ENCODE results near the gene C1QTNF5.

Gene C1QTNF5

DNA sequence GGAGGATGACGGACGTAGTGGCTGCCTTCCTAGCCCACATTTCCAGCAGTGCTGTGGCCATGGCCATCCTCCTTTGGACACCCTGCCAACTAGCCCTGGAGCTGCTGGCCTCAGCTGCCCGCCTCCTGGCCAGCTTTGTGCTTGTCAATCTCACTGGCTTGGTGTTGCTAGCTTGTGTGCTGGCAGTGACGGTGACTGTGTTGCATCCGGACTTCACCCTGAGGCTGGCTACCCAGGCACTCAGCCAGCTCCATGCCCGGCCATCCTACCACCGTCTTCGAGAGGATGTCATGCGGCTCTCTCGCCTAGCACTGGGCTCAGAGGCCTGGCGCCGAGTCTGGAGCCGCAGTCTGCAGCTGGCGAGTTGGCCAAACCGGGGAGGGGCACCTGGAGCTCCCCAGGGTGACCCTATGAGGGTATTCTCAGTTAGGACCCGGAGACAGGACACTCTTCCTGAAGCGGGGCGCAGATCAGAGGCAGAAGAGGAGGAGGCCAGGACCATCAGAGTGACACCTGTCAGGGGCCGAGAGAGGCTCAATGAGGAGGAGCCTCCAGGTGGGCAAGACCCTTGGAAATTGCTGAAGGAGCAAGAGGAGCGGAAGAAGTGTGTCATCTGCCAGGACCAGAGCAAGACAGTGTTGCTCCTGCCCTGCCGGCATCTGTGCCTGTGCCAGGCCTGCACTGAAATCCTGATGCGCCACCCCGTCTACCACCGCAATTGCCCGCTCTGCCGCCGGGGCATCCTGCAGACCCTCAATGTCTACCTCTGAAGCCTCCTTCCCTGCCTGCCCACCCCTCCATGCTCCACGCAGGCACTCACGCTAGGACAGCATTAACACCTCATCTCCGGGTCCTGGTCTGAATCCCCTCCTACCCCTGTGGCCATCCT lies 4.8 kb downstream of the C1QTNF5 start:
- no peak for DNase-seq

DNA sequence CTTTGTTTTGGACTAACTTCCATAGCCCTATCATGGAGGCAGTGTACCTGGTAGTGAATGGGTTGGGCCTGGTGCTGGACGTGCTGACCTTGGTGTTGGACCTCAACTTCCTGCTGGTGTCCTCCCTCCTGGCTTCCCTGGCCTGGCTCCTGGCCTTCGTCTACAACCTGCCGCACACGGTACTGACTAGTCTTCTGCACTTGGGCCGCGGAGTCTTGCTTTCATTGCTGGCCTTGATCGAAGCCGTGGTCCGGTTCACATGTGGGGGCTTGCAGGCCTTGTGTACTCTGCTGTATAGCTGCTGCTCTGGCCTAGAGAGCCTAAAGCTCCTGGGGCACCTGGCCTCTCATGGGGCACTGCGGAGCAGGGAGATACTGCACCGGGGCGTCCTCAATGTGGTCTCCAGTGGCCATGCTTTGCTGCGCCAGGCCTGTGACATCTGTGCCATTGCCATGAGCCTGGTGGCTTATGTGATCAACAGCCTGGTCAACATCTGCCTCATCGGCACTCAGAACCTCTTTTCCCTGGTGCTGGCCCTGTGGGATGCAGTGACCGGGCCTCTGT lies 5.5 kb downstream of the C1QTNF5 start:
- no peak for DNase-seq

DNA sequence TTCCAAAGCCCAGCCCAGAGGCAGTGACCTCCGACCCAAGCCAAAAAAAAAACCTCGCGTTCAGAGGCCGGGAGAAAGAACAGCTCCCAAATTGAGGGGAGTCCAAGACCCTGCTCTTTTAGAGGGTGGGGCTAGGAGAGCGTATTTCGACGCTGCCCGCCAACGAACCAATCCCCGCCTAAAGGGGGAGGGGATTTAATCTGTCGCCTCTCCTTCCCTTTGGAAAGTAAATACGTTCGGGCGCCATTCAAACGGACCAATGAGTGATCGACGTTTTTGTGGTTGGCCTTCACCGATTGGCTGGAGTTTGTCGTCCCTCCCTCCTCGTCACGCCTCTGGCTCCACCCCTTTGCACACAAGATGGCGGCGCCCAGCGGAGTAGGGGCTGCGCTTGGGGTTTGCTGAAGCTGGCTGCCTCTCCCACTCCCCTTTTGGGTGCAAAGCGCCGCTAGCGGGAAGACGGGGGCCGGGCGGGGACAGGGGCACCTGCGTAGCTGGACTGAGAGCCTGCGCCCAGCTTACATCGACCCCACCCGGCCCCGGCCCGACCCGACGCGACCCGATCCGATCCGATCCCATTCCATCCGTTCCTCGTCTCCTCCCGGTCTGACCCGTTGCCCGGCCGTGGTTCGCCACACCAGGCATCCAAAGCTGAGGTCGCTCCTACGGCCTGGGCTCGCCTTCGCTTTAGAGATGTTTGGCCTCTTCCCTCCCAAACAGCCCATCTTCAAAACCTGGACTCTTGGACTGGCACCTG lies 6.3 kb downstream of the C1QTNF5 start, which contains the start of gene RNF26:
Gene RNF26, plus strand, starts transcription at position 354 of the 757 bp plus-strand sequence. CDS start 596 bp downstream, outside the sequence.
- DNase-seq, result peak; percentile 96 to 97

GRCh38 chr11:119332111-119332765 lies 8.4 kb downstream of the C1QTNF5 start:
- DNase-seq, result no peak

- DNase-seq, result no peak
Observed at GRCh38 chr11:119330237-119330636, 10.4 kb downstream of the C1QTNF5 start.

- no peak for DNase-seq
Observed at GRCh38 chr11:119329320-119329719, 11.4 kb downstream of the C1QTNF5 start.

GRCh38 chr11:119324189-119324588 lies 16.5 kb downstream of the C1QTNF5 start:
- DNase-seq, result no peak

DNA sequence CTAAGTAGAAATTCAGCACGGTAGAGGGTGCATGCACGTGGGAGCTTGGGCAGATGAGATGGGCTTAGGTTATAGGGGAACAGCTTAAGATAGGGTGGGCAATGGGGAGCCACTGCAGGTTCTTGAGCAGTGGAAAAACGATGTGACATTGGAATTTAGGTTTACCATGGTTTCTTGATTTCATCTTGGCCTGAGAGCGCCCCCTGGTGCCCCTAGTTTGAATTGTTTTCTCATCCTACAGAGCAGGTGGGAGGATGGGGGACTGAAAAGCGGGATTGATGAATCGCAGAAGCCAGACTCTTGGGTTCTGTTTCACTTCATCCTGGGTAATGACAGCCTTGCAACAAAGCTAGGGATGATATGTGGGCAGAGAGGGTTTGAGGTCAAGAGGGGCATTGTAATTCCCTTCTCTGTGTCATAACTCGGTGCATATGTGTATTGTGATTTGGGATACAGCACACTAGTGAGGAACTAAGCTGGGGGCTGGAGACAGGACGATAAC lies 17.1 kb downstream of the C1QTNF5 start:
- DNase-seq, result peak in 1 of 2 experiments; percentile 63

- DNase-seq, result no peak
Observed at GRCh38 chr11:119322921-119323531, 17.7 kb downstream of the C1QTNF5 start.

- no peak for DNase-seq
Observed at GRCh38 chr11:119322360-119322739, 18.3 kb downstream of the C1QTNF5 start.

DNA sequence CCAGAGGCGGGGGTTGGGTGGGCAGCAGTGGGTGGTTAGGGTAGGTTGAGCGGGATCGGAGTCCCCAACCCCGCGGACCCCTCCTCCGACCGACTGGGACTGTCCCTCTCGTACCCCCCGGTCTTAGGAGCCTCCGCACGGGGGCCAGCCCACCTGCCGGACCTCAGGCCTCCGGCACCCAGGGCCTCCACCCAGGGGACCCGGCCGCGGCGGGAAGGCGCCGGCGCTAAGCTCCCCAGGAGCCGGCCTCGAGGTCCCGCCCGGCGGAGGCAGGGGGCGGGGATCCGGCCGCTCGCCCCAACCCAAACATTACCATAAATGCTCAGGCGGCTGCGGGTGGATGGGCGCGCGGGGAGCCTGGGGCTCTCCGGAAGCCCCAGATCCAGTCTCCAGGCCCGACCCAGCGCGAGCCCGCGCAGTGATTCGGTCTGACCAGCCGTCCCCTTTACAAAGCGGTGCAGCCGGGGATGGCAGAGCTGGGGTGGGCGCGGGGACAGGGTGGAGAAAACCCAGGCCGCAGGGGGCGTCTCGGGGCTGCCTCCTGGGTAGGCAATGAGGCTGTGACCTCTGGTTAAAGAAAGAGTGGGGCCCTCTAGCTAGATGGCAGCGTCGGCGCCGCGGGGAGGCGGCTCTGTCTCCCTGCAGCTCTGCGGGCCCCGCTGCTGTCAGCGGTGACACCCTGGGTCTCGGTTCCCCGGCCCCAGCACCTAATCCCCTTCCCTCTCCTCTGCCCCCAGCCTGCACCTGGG lies 19.7 kb downstream of the C1QTNF5 start:
- DNase-seq, result no peak

DNA sequence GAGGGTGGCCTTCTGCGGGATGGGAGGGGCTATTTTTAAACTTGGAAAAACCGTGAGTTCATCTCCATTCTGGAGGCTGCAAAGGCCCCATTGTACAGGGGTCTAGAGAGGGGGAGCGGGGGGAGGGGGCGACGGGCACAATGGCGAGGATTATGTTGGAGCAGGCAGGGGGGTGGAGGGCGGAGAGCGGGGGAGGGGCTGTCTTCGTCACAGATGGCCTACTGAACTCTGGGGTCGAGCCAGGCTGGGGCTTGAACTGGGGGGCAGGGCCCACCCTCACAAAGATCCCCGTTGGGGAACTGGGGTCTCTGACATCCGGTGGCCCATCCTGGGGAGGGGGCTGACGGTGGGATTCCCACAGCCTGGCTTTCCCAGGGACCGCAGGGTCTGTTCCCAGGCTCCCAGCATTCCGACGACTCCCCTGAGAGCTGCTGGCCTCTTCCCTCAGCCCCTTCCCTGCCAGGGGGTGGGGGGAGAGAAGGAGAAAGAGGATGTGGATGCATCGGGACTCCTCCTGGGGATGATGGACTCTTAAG lies 20.4 kb downstream of the C1QTNF5 start:
- no peak for DNase-seq

DNA sequence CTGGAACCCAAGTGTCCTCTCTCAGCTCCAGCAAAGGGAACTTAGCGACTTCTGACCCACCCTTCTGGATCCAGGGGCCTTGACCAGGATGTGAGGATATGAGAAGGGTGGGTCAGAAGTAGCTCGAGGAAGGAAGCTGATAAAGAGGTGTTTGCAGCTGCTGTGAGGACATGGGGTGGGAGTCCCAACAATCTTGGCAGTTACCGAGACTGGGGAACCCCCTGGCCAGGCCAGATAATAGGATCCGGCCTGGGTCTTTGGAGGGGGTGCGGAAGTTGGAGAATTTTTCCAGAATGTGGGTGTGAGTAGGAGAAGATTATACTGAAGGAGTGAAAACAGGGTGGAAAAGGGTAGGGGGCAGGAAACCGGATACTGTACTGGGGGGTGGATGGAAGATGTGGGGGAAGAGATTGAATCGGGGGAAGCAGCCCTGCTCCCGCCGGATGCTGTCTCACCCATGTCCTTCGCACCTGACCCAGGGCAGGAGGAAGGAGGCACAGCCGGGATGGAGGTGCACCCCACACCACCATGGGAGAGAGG lies 20.9 kb downstream of the C1QTNF5 start:
- DNase-seq, result no peak

- no peak for DNase-seq
Observed at GRCh38 chr11:119319136-119319699, 21.5 kb downstream of the C1QTNF5 start.

- DNase-seq, result no peak
Observed at GRCh38 chr11:119318240-119319135, 22.2 kb downstream of the C1QTNF5 start.

DNA sequence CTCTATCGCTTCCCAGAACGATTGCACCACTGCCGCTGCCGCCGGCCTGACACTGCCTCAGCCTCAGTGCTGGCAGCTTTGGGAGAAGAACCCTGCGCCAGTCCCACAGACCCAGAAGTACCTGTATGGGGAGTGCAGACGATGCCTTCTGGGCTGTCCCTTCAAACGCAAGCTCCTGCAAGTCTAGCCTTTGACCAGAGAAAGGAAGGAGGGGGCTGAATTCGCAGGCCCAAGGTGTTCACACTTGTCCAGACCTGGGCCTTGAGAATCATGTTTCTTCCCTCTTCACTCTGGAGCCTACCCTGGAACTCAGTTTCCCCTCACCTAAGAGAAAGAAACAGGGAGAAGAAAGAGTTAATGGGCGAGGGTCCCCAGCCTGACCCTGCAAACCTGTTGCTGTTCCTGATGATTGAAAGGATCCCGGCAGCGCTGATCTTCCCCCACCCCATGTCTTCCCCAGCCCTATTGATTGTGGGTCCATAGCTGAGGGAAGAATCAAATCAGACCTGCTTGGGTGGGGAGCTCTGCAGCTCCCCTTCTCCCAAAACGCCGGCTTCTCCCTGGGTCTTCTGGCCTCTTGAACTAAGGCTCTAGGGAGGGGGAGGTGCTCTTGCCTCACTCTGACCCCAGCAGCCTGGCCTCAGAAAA lies 23.0 kb downstream of the C1QTNF5 start:
- DNase-seq, result no peak

DNA sequence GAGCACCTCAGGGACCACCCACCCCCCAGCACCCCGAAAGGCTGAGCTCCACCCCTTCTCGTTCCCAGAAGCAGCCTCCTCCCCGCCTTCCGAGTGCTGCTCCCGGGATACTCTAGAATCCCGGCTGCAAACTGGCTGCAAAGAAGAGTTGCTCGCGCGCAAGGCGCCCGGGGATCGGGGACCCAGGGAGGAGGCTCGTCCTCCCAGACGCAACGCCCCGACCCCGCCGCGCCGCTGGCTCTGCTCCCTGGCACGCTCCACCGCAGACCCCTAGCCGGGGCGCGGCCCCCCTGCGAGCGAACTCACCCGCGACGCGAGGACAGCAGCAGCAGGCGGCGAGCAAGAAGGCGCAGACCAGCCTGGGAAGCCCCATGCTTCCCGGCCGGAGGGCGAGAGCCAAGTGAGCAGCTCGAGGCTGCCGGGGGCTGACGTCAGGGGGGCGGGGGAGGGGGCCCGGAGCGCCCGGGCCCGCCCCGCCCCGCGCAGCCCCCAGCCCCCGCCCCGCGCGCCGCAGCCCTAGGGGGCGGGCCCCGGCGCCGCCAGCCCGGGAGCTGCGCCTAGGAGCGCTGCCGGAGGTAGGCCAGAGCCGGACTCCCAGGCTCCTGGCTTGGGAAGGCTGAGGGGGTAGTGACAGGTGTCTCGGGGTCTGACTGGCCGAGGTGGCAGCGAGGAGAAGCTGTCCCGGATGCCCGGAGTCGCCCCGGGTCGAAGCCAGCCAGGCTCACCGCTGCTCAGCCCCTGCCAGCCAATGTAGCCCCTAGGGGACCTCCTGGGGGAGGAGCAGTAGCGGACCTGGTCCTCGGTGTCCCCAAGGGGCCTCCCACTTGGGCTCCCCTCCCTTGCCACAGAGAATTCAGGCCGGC lies 23.7 kb downstream of the C1QTNF5 start, which contains the start of gene MCAM:
Gene MCAM, minus strand, starts transcription at position 402 of the 863 bp plus-strand sequence. Its CDS starts 29 bp downstream, at position 373.
- DNase-seq, result no peak
